Hepatocyte (in vitro differentiated cells): ENCODE results near the gene DAB2. TPM values are rescaled to one million over a fixed set of nuclear protein-coding genes. Genes with fewer than 3 reads are reported as not detected.

Source experiments
- DNase-seq: peaks from one replicate; pipeline ENCODE4 v3.0.0-alpha.2; 2016; ENCODE audit warnings: low spot score
- H2AFZ ChIP-seq: fragments of 200-600 bp; sonication (generic); 2 replicates; pipeline ENCODE4 v1.6.0; 2016; ENCODE audit warnings: antibody characterized with exemption, mild to moderate bottlenecking
- H3K27ac ChIP-seq: fragments of 200-600 bp; sonication (generic); 2 replicates; pipeline ENCODE4 v1.5.1; 2016; ENCODE audit warnings: mild to moderate bottlenecking
- H3K27me3 ChIP-seq: fragments of 200-600 bp; sonication (generic); 2 replicates; pipeline ENCODE4 v1.6.1; 2016
- H3K36me3 ChIP-seq: fragments of 200-600 bp; sonication (generic); replicated peaks from 2 replicates; pipeline ENCODE4 v1.5.1; 2016; ENCODE audit warnings: low read depth; ENCODE audit not compliant: insufficient read depth
- H3K4me1 ChIP-seq: fragments of 200-600 bp; sonication (generic); 2 replicates; pipeline ENCODE4 v1.5.1; 2016; ENCODE audit warnings: mild to moderate bottlenecking, moderate library complexity; ENCODE audit not compliant: insufficient read depth
- H3K4me2 ChIP-seq: fragments of 200-600 bp; sonication (generic); 2 replicates; pipeline ENCODE4 v1.6.0; 2016
- H3K4me3 ChIP-seq: fragments of 200-600 bp; sonication (generic); 2 replicates; pipeline ENCODE4 v1.5.1; 2016; ENCODE audit warnings: mild to moderate bottlenecking
- H3K79me2 ChIP-seq: fragments of 200-600 bp; sonication (generic); 2 replicates; pipeline ENCODE4 v1.6.0; 2017; ENCODE audit warnings: mild to moderate bottlenecking
- H3K9me2 ChIP-seq: fragments of 200-600 bp; sonication (generic); replicated peaks from 2 replicates; pipeline ENCODE4 v1.6.0; 2017; ENCODE audit warnings: mild to moderate bottlenecking; ENCODE audit not compliant: insufficient read depth
- H3K9me3 ChIP-seq: fragments of 200-600 bp; sonication (generic); 2 replicates; pipeline ENCODE4 v1.5.1; 2016; ENCODE audit warnings: low read depth, mild to moderate bottlenecking
- H4K20me1 ChIP-seq: fragments of 200-600 bp; sonication (generic); 2 replicates; pipeline ENCODE4 v1.6.0; 2016; ENCODE audit warnings: mild to moderate bottlenecking; ENCODE audit not compliant: insufficient read depth, poor library complexity, severe bottlenecking
- CTCF ChIP-seq: fragments of 200-600 bp; sonication (generic); IDR thresholded peaks from 2 replicates; pipeline ENCODE4 v1.5.1; 2016; ENCODE audit warnings: antibody characterized with exemption, mild to moderate bottlenecking; ENCODE audit not compliant: poor library complexity
- EZH2 ChIP-seq: fragments of 200-600 bp; sonication (generic); IDR thresholded peaks from 2 replicates; pipeline ENCODE4 v1.6.1; 2016; ENCODE audit warnings: antibody characterized with exemption, mild to moderate bottlenecking, borderline replicate concordance
- EZH2phosphoT487 ChIP-seq: fragments of 200-600 bp; sonication (generic); IDR thresholded peaks from one replicate; pipeline ENCODE4 v1.6.1; 2018; ENCODE audit warnings: antibody characterized with exemption, mild to moderate bottlenecking, low read depth, moderate library complexity; ENCODE audit not compliant: unreplicated experiment, severe bottlenecking
- WGBS: methylation state at CpG from one replicate; pipeline ENCODE4 v1.1.6; 2016; ENCODE audit warnings: low lambda C conversion rate; ENCODE audit errors: missing lambda C conversion rate; 5-methylcytosine and 5-hydroxymethylcytosine counted together
- polyA plus RNA-seq: library from polyadenylated mRNA; unstranded; fragments of >200 nt; fragmentation: Nextera tagmentation; extraction: Ambion mirVana; gene quantifications from 2 replicates; pipeline ENCODE4 v1.2.1, GENCODE V29; 2016
- total RNA-seq: library from RNA; depleted of rRNA; stranded (reverse); fragments of >200 nt; gene quantifications from 2 replicates; pipeline ENCODE4 v1.2.3, GENCODE V29; 2014

The DAB2 gene
- total and polyA plus RNA-seq, 2 experiments from 2014 or later: 98.9 to 130 TPM

GRCh38 chr5:39470811-39471210 lies 46.0 kb upstream of the DAB2 start:
- Histone ChIP-seq H2AFZ (no peak overlapping the region), H3K36me3 (no peaks in the 10 kb centered on the region), H3K9me2 (no peaks in the 10 kb centered on the region), H3K27ac (no peak overlapping the region), H3K79me2 (no peaks in the 10 kb centered on the region), H3K27me3 (no peaks in the 10 kb centered on the region), H3K4me1 (no peaks in the 10 kb centered on the region), H3K4me2 (no peak overlapping the region), H3K9me3 (no peaks in the 10 kb centered on the region), H4K20me1 (no peaks in the 10 kb centered on the region), H3K4me3 (no peak overlapping the region)
- no peak for DNase-seq
- no peak for TF ChIP-seq CTCF
- no peak for TF ChIP-seq EZH2phosphoT487
- no peak for TF ChIP-seq EZH2
- WGBS: 98% methylated on average over 2 of the region's 2 CpGs

GRCh38 chr5:39469777-39470415 lies 45.1 kb upstream of the DAB2 start:
- Histone ChIP-seq H3K79me2 (no peaks in the 10 kb centered on the region), H3K4me2 (no peak overlapping the region), H3K27ac (no peak overlapping the region), H3K4me1 (no peaks in the 10 kb centered on the region), H2AFZ (no peak overlapping the region), H3K9me3 (no peaks in the 10 kb centered on the region), H3K36me3 (no peaks in the 10 kb centered on the region), H3K4me3 (no peak overlapping the region), H3K27me3 (no peaks in the 10 kb centered on the region), H3K9me2 (no peaks in the 10 kb centered on the region), H4K20me1 (no peaks in the 10 kb centered on the region)
- 83% methylated on average over 6 of the region's 6 CpGs for WGBS
- TF ChIP-seq CTCF (no peak), EZH2phosphoT487 (no peak), EZH2 (no peak)
- no peak for DNase-seq

- no peaks in the 10 kb centered on the region for H3K36me3 ChIP-seq
- no peaks in the 10 kb centered on the region for H3K9me2 ChIP-seq
- H3K9me3 ChIP-seq: no peaks in the 10 kb centered on the region
- TF ChIP-seq EZH2 (no peak), CTCF (no peak), EZH2phosphoT487 (no peak)
- no peaks in the 10 kb centered on the region for H3K79me2 ChIP-seq
- DNase-seq: no peak
- H3K27me3 ChIP-seq: no peaks in the 10 kb centered on the region
- H3K27ac ChIP-seq: no peak overlapping the region
- H3K4me2 ChIP-seq: no peak overlapping the region
- H2AFZ ChIP-seq: no peak overlapping the region
- no peaks in the 10 kb centered on the region for H3K4me1 ChIP-seq
- 98% methylated on average over 1 of the region's 1 CpG for WGBS
- H3K4me3 ChIP-seq: no peak overlapping the region
- H4K20me1 ChIP-seq: no peaks in the 10 kb centered on the region
Measured at GRCh38 chr5:39469176-39469575, 44.4 kb upstream of the DAB2 start.
